ENCODE results near the gene POR. TPM values are rescaled to one million over a fixed set of nuclear protein-coding genes. Genes with fewer than 3 reads are reported as not detected.

POR gene
- total RNA-seq, 1 donor, result 35.2 TPM

GRCh38 chr7:75967487-75967997 is 52.6 kb downstream of the POR start:
- TF ChIP-seq, protein P1, sequence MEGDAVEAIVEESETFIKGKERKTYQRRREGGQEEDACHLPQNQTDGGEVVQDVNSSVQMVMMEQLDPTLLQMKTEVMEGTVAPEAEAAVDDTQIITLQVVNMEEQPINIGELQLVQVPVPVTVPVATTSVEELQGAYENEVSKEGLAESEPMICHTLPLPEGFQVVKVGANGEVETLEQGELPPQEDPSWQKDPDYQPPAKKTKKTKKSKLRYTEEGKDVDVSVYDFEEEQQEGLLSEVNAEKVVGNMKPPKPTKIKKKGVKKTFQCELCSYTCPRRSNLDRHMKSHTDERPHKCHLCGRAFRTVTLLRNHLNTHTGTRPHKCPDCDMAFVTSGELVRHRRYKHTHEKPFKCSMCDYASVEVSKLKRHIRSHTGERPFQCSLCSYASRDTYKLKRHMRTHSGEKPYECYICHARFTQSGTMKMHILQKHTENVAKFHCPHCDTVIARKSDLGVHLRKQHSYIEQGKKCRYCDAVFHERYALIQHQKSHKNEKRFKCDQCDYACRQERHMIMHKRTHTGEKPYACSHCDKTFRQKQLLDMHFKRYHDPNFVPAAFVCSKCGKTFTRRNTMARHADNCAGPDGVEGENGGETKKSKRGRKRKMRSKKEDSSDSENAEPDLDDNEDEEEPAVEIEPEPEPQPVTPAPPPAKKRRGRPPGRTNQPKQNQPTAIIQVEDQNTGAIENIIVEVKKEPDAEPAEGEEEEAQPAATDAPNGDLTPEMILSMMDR (IDR thresholded peaks at IDR 0.05; ENCODE audit: insufficient read depth, low read length), result no peak
- DNase-seq (ENCODE audit: low read depth), result no peak

GRCh38 chr7:75968012-75968411 is 53.1 kb downstream of the POR start:
- H3K4me3 ChIP-seq (ENCODE audit: low read depth, low read length), result no peak overlapping the region
- no peak for DNase-seq (ENCODE audit: low read depth)
- TF ChIP-seq, protein P1 (IDR thresholded peaks at IDR 0.05; ENCODE audit: insufficient read depth, low read length), result no peak

More at GRCh38 chr7:75967487-75967997, 52.6 kb downstream of the POR start:
- no peak overlapping the region for H3K4me3 ChIP-seq (ENCODE audit: low read depth, low read length)

DNA sequence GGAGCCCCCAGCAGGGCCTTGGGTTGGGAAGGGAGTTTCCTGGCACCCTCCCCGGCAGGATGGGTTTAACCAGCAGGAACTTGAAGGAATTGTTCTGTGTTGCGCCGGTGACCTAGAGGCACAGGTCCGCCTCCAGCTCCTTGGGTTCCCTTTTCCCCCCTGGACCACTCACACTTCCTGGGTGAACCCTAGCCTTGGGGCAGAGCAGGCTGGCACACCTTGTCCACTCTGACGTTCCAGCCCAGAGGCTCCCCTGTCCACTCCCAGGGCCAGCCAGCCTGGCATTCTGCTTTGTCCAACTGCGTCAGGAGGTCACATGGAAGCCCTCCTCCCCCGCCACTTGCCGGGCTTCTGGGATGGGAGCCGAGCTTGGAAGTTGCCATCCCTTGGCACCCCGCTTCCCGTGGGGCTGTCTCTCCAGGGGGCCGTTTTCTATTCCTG is 53.6 kb downstream of the POR start:
- no peak for DNase-seq (ENCODE audit: low read depth)
- H3K4me3 ChIP-seq (ENCODE audit: low read depth, low read length), result no peak overlapping the region
- TF ChIP-seq, protein P1 (IDR thresholded peaks at IDR 0.05; ENCODE audit: insufficient read depth, low read length), result no peak

DNA sequence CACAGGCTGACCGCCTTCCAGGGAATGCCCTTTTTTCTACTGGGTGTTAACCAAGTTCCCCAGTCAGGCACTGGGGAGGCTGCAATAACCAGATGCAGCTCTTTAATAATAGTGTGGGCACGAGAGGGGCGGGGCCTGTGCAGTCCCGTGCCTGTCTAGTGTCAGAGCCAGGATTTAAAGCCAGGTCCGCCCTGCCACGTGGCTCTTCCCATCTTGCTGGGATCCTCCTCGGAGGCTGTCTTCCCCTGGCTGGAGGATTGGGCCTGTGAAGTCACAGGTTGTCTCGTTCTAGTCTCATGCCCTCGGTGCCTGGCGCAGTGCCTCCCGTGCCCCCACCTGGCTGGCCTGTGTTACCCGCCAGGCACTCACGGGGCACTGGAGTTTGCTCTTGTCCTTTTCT is 54.2 kb downstream of the POR start:
- TF ChIP-seq, protein P1 (IDR thresholded peaks at IDR 0.05; ENCODE audit: insufficient read depth, low read length), result no peak
- H3K4me3 ChIP-seq (ENCODE audit: low read depth, low read length), result no peak overlapping the region
- DNase-seq (ENCODE audit: low read depth), result no peak

GRCh38 chr7:75969704-75970498 is 54.9 kb downstream of the POR start:
- H3K4me3 ChIP-seq (ENCODE audit: low read depth, low read length), result no peak overlapping the region
- TF ChIP-seq, protein P1 (IDR thresholded peaks at IDR 0.05; ENCODE audit: insufficient read depth, low read length), result no peak
- no peak for DNase-seq (ENCODE audit: low read depth)

GRCh38 chr7:75971309-75971960 is 56.5 kb downstream of the POR start:
- H3K4me3 ChIP-seq (ENCODE audit: low read depth, low read length), result no peak overlapping the region
- DNase-seq (ENCODE audit: low read depth), result no peak
- TF ChIP-seq, protein P1 (IDR thresholded peaks at IDR 0.05; ENCODE audit: insufficient read depth, low read length), result no peak

Data from fibroblast of the aortic adventitia (primary cell).